BE2C (cell line): ENCODE results near the gene ADAMTS12.

ENCODE experiments used
- DNase-seq: peaks from one replicate; pipeline ENCODE4 v3.0.0-alpha.2; 2020
- H3K27me3 ChIP-seq: fragments of 250-450 bp; sonication (Bioruptor Pico); 2 replicates; pipeline ENCODE4 v1.5.1; 2020; ENCODE audit warnings: mild to moderate bottlenecking
- H3K36me3 ChIP-seq: fragments of 250-450 bp; sonication (Bioruptor Pico); 2 replicates; pipeline ENCODE4 v1.5.1; 2020; ENCODE audit warnings: mild to moderate bottlenecking
- H3K4me1 ChIP-seq: fragments of 250-450 bp; sonication (Bioruptor Pico); 2 replicates; pipeline ENCODE4 v1.5.1; 2020
- H3K4me3 ChIP-seq: 2 replicates; pipeline ENCODE4 v1.5.1; 2011; ENCODE audit warnings: low read depth, low read length
- H3K9me3 ChIP-seq: fragments of 250-450 bp; sonication (Bioruptor Pico); 2 replicates; pipeline ENCODE4 v1.5.1; 2020
- TF ChIP-seq, protein P1 (sequence below): IDR thresholded peaks from 2 replicates; pipeline ENCODE4 v1.5.1; 2012; ENCODE audit warnings: mild to moderate bottlenecking, low read depth, low read length

Gene ADAMTS12

GRCh38 chr5:33827885-33828284 lies 63.9 kb downstream of the ADAMTS12 start:
- no peak for DNase-seq
- Histone ChIP-seq H3K27me3 (peaks cover 15% of the 10 kb centered on the region; the same call in 1 of the 2 replicates), H3K4me1 (no peaks in the 10 kb centered on the region), H3K4me3 (no peak overlapping the region), H3K9me3 (no peaks in the 10 kb centered on the region), H3K36me3 (no peaks in the 10 kb centered on the region)
- TF ChIP-seq, protein P1, sequence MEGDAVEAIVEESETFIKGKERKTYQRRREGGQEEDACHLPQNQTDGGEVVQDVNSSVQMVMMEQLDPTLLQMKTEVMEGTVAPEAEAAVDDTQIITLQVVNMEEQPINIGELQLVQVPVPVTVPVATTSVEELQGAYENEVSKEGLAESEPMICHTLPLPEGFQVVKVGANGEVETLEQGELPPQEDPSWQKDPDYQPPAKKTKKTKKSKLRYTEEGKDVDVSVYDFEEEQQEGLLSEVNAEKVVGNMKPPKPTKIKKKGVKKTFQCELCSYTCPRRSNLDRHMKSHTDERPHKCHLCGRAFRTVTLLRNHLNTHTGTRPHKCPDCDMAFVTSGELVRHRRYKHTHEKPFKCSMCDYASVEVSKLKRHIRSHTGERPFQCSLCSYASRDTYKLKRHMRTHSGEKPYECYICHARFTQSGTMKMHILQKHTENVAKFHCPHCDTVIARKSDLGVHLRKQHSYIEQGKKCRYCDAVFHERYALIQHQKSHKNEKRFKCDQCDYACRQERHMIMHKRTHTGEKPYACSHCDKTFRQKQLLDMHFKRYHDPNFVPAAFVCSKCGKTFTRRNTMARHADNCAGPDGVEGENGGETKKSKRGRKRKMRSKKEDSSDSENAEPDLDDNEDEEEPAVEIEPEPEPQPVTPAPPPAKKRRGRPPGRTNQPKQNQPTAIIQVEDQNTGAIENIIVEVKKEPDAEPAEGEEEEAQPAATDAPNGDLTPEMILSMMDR: no peak

- DNase-seq: no peak
- H3K4me3 ChIP-seq: no peak overlapping the region
- no peaks in the 10 kb centered on the region for H3K36me3 ChIP-seq
- no peaks in the 10 kb centered on the region for H3K9me3 ChIP-seq
- no peaks in the 10 kb centered on the region for H3K4me1 ChIP-seq
- H3K27me3 ChIP-seq: peaks cover 15% of the 10 kb centered on the region; the same call in 1 of the 2 replicates
- TF ChIP-seq, protein P1: no peak
Measured at GRCh38 chr5:33827018-33827707, 64.6 kb downstream of the ADAMTS12 start.

GRCh38 chr5:33824516-33825195 lies 67.1 kb downstream of the ADAMTS12 start:
- H3K4me3 ChIP-seq: no peak overlapping the region
- H3K27me3 ChIP-seq: peaks cover 15% of the 10 kb centered on the region; the same call in 1 of the 2 replicates
- TF ChIP-seq, protein P1: no peak
- DNase-seq: no peak
- H3K36me3 ChIP-seq: no peaks in the 10 kb centered on the region
- no peaks in the 10 kb centered on the region for H3K4me1 ChIP-seq
- no peaks in the 10 kb centered on the region for H3K9me3 ChIP-seq

GRCh38 chr5:33817301-33817700 lies 74.5 kb downstream of the ADAMTS12 start:
- Histone ChIP-seq H3K4me1 (no peaks in the 10 kb centered on the region), H3K36me3 (no peaks in the 10 kb centered on the region), H3K27me3 (0 out of 2 replicates have a peak, but pooled peaks cover 3% of the 10 kb centered on the region), H3K9me3 (no peaks in the 10 kb centered on the region), H3K4me3 (no peak overlapping the region)
- TF ChIP-seq, protein P1: no peak
- no peak for DNase-seq

- no peak for DNase-seq
- TF ChIP-seq, protein P1: no peak
- Histone ChIP-seq H3K36me3 (no peaks in the 10 kb centered on the region), H3K4me3 (no peak overlapping the region), H3K4me1 (no peaks in the 10 kb centered on the region), H3K27me3 (0 out of 2 replicates have a peak, but pooled peaks cover 3% of the 10 kb centered on the region), H3K9me3 (no peaks in the 10 kb centered on the region)
Measured at GRCh38 chr5:33816791-33817190, 75.0 kb downstream of the ADAMTS12 start.

DNA sequence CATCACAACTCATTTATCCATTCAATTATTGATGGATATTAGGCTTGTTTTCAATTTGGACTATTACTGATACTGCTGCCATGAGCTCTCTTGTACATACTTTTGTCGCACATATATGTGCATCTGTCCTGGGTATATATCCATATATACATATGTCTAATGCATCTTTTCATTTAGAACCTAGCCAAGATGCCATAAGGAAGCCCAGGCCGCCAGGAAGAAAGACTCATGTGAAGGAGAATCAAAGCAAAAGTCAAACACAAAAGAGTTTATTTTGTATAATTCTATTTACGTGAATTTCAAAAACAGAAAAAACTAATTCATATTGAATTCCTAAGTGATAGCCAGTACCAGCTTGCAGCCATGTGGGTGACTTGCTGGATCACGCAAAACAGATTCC lies 79.0 kb downstream of the ADAMTS12 start:
- Histone ChIP-seq H3K4me3 (no peak overlapping the region), H3K4me1 (no peaks in the 10 kb centered on the region), H3K36me3 (no peaks in the 10 kb centered on the region), H3K9me3 (no peaks in the 10 kb centered on the region), H3K27me3 (0 out of 2 replicates have a peak, but pooled peaks cover 3% of the 10 kb centered on the region)
- TF ChIP-seq, protein P1: no peak
- no peak for DNase-seq
